HG02884 (cell line): ENCODE results near the gene LGI1.
"Not testable (repeated sequence)": the region's sequence is repeated elsewhere in the genome, so short reads cannot be mapped to it uniquely, and the experiment has no call there.

Source experiments
- ATAC-seq: cut with Tn5 transposase; IDR thresholded peaks from one replicate; pipeline ENCODE4 v1.9.1; 2021; ENCODE audit warnings: mild to moderate bottlenecking, moderate library complexity; ENCODE audit not compliant: unreplicated experiment

The LGI1 gene

DNA sequence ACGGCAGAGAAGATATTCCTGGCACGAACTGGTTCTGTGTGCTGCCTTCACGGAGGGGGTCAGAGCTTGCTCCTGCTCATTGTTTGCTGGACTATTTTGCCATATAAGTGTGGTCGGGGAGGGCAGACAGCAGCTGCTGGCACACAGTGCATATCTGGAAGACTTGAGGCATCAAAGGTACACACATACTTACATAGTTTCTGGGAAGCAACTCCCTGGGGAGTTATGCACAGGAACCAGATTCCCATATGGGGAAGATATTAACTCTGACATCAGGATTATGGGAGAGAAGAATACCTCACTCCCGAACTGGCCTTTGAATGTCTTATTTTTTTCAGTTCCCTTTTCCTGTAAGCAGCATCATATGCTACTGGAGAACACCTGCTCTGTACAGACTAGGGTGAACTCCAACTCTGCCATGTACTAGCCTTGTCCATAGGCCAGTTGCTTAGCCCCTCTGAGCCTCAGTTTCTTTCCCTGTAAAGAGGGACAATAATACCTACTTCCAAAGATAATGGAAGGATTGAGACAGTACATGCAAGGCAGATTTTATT lies 41.5 kb downstream of the LGI1 start:
- no peak for ATAC-seq

DNA sequence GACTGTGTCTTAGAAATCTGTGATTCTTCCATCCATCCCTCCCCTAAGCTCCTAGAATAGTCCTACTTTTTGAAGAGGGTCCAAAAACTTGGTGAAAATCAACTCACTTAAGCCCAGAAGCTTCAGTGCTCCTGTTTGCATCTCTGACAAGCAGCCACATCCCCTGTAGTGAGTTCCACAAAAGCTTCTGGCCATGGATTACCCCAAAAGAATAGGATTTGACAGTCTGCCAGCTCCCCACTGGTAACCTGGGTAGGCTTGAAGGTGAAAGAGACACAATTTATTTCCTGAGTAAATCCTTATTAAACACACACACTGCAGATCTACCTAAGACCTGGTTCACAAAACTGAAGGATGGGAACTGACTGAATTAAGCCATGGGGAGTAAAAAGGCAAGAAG lies 46.5 kb downstream of the LGI1 start:
- no peak for ATAC-seq

DNA sequence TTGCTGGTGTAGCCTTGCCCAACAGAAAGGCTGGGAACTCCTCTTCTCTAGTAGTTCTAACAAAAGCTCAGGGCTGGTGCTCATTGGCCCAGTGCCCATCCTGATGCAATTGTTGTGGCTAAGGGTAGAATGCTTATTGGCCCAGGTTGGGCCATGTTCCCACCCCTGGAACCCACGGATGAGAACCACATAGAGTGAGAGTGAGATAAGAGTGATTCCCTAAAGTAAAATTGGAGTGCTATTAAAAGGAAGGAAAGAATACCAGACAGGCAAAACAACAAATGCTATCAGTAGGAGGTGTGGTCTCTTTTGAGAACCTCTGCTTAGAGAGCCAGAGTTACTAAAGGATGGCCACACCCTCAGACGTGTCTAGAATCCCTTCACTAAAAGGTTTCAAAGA lies 49.2 kb downstream of the LGI1 start:
- no peak for ATAC-seq

GRCh38 chr10:93807371-93807770 lies 49.6 kb downstream of the LGI1 start:
- ATAC-seq, result no peak

DNA sequence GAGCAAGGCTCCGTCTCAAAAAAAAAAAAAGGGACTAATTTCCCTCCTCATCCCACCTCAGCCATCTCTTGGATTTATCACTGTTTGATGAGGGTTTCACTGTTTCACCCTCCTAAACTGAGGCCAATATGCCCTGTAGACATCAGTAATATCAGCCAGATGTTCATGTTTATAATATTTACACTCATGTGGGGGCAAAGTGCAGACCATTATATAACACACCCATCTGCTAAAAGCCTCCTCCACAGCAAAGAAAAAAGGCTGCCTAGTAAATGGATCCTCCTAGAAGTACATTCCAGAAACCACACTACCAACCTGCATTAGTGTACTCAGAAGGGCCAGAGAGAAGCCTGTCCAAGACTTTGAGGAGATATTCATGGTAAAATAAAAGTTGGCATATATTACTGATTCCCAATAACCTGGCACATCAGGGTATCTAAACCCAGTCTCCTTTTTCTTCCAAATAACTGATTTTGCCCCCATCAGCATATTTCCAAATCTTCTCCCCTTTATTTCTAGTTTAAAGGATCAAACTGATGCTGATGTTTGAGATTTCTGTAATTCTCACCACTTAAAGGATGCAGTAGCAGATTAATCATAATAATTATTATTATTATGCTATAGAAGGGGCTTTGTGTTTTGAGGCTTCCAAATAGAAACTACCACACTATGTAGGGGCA lies 55.1 kb downstream of the LGI1 start:
- ATAC-seq, result no peak

GRCh38 chr10:93813507-93814465 lies 56.0 kb downstream of the LGI1 start:
- no peak for ATAC-seq

DNA sequence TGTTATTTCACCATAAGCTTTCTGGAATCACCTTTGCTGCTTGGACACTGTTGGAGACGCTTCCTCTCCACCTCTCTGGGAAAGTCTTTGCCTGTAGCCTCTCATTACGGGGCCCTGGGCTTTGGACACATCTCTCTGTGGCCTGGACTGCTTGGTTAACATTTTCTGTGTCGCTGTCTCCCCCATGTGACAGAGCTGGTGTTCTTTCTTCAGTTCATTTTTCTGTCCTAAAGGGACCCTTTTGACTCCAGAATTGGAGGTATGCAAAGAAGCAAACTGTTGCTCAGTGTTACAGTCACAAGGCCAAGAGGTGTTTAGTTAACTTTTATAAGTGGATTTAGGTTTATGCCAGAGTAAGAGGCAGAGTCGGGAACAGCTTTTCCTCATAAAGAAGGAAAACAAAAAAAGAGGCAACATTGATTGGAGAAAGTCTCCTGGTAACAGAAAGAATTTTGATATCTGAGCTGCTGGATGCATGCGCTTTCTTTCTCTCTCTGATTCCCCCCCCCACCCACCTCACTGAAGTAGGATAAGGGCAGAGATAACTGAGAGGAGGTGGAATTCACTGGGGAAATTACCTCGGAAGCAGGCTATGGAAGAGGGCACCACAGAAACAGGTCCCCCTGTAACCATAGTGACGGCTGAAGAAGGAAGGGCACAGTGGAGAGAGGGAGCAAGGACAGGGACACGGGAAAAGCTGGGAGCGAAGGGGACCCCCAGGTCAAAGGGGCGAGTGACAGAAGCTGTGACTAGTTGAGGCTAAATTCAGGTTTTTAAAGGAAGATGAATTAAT lies 57.8 kb downstream of the LGI1 start:
- ATAC-seq, result no peak

DNA sequence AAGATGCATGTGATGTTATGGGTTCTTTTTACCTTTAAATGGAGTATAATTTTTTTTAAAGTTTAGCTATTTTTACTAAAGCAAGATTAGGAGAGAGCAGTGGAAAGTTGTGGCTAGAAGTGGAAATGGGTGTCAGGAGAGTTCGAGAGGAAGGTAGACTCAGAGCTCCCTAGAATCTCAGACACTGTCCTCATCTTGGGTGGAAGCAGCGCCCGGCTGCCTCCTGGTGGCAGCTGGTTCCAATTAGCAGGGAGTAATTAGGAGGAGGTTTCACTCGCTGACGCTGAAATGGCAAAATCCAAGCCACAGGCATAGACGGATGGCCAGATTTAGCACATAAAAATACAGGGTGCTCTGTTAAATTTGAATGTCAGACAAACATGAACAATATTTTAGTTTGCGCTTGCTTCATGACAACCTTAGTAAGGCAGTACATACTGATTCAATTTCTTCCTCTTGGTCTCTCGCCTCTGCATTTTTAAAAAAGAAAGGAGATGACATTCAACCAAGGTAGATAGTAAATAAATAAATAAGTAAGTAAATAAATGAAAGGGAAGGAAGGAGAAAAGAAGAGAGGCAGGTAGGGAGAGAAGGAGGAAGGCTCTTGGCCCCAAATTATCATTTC lies 58.5 kb downstream of the LGI1 start:
- ATAC-seq, result peak; percentile 73

- no peak for ATAC-seq
Measured at GRCh38 chr10:93818086-93818485, 60.4 kb downstream of the LGI1 start.

- ATAC-seq, result no peak
Measured at GRCh38 chr10:93819520-93819919, 61.8 kb downstream of the LGI1 start.

DNA sequence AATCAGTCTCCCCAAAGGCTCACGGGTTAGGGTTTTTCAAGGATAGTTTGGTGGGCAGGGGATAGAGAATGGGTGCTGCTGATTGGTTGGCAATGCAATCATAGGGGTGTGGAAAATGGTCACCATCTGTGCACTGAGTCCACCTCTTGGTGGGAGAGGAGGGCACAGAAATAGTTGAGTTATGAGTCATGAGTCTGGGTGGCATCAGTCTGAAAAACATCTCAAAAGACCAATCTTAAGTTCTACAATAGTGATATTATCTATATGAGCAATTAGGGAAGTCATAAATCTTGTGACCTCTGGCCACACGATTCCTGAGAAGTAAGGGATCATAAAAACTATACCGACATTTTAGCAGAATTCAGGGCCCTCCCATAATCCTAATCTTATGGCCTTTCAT lies 62.7 kb downstream of the LGI1 start:
- ATAC-seq, result no peak

DNA sequence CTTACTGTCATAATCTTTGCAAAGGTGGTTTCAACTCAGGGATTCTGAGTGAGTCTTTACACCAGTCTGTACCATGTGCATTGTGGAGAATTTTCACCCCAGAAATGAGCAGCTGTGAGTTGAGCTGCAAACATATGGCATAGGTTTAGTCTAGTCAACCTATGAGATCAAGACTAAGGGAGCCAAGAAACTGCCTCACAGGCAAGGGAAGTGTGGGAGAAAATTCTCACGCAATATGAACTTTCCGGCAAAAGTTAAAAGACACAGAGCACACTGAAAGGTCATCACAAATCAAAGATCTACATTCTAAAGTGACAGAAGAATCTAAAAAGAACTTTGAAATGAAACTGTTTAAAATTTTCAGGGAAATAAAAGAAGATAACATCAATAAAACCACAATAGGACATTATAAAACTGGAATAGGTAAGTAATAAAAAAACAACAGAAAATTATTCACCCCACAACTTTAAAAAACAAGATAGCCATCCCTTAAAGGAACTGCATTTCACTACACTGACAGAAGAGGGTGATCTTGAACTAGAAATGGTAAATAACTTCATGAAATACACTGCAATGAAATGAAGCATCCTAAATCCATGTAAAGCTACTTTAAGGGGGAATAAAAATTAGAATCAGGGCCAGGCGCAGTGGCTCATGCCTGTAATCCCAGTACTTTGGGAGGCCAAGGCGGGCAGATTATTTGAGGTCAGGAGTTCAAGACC lies 63.5 kb downstream of the LGI1 start:
- no peak for ATAC-seq

DNA sequence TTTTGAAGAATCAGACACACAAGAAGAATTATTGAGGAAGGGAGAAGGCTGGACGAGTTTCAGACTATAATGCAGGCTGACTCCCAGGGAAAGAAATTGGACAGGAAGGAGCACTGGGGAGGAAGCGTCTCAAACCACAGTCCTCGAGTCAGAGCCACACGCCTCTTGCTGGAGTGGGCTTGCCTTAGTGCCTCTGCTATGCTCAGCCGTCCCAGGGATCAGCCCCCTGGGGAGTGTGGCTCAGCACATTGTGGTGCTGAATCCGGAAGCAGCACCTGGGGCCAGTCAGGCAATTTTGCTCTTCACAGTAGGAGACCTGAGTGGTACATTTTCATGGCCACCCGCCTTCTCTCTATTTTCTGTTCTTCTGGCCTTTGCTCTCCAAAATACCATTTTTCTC lies 68.6 kb downstream of the LGI1 start:
- ATAC-seq, result no peak

GRCh38 chr10:93827056-93827804 lies 69.5 kb downstream of the LGI1 start:
- ATAC-seq, result no peak

DNA sequence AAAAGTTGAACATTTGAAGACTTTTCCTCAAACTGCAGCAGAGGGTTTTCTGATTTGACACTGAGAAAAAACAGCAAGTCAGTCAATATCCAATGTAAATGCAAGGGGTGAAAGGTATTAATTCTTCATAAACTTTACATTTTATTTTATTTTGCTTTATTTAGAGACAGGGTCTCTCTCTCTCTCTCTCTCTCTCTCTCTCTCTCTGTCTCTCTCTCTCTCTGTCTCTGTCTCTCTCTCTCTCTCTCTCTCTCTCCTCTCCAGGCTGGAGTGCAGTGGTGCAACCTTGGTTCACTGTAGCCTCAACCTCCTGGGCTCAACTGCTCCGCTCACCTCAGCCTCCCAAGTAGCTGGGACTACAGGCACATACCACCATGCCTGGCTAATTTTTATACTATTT lies 73.3 kb downstream of the LGI1 start:
- not testable (repeated sequence) for ATAC-seq

DNA sequence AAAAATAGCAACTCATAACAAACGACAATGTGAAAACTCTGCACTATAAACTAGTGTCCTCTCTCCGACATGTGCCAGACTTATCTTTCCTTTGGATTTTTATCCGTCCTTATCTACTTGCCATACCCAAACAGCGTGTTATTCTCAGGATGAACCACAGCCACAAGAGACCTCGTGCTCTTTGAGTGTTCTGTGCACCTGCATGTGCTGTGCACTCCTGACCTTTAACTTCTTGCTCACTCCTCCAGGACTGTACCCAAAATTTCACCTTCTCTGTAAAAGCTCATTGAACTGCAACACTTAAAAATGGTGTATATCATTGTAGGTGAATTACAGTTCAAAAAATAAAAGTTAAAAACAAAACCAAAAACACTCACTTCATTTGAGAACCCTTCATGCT lies 78.0 kb downstream of the LGI1 start:
- no peak for ATAC-seq

DNA sequence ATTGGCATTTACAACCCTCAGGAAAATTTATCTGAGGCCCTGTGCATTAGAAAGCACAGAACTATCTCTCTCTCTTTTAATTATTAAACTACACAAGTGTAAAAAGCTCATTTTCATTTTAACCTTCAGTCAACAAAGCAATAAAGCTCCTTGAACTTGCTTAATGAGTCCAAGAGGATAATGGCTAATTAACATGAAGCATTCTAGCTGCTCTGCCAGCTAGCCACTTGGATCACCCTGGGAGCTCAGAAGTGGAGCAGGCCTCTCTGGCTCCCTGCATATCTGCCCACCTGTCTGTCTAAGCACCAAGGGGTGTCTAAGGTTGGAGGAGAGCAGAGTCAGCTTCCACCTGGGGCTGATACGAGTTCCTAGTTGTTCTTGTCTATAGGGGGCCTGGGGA lies 80.1 kb downstream of the LGI1 start:
- no peak for ATAC-seq

GRCh38 chr10:93838278-93838677 lies 80.5 kb downstream of the LGI1 start:
- no peak for ATAC-seq

DNA sequence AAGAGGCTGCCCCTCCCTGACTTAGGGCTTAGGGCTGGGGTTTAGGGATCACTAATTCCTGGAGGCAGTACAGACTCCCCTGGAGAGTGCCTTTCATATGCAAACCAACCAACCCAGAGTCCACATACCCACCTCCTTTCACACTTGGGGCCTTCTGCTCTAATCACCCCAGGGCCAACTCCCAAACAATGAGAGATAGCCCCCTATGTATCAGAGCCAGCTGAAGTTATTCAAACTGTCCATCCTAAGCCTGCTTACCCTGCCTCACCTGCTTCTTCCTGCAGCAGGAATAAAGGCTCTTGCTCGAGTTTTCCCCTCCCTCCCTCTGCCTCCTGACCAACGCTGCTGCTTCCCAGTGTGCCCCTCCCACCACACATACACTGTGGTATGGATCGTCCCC lies 84.2 kb downstream of the LGI1 start:
- no peak for ATAC-seq
